ENCODE results near the gene PRDM15.

PRDM15 gene, protein sequence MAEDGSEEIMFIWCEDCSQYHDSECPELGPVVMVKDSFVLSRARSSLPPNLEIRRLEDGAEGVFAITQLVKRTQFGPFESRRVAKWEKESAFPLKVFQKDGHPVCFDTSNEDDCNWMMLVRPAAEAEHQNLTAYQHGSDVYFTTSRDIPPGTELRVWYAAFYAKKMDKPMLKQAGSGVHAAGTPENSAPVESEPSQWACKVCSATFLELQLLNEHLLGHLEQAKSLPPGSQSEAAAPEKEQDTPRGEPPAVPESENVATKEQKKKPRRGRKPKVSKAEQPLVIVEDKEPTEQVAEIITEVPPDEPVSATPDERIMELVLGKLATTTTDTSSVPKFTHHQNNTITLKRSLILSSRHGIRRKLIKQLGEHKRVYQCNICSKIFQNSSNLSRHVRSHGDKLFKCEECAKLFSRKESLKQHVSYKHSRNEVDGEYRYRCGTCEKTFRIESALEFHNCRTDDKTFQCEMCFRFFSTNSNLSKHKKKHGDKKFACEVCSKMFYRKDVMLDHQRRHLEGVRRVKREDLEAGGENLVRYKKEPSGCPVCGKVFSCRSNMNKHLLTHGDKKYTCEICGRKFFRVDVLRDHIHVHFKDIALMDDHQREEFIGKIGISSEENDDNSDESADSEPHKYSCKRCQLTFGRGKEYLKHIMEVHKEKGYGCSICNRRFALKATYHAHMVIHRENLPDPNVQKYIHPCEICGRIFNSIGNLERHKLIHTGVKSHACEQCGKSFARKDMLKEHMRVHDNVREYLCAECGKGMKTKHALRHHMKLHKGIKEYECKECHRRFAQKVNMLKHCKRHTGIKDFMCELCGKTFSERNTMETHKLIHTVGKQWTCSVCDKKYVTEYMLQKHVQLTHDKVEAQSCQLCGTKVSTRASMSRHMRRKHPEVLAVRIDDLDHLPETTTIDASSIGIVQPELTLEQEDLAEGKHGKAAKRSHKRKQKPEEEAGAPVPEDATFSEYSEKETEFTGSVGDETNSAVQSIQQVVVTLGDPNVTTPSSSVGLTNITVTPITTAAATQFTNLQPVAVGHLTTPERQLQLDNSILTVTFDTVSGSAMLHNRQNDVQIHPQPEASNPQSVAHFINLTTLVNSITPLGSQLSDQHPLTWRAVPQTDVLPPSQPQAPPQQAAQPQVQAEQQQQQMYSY

DNA sequence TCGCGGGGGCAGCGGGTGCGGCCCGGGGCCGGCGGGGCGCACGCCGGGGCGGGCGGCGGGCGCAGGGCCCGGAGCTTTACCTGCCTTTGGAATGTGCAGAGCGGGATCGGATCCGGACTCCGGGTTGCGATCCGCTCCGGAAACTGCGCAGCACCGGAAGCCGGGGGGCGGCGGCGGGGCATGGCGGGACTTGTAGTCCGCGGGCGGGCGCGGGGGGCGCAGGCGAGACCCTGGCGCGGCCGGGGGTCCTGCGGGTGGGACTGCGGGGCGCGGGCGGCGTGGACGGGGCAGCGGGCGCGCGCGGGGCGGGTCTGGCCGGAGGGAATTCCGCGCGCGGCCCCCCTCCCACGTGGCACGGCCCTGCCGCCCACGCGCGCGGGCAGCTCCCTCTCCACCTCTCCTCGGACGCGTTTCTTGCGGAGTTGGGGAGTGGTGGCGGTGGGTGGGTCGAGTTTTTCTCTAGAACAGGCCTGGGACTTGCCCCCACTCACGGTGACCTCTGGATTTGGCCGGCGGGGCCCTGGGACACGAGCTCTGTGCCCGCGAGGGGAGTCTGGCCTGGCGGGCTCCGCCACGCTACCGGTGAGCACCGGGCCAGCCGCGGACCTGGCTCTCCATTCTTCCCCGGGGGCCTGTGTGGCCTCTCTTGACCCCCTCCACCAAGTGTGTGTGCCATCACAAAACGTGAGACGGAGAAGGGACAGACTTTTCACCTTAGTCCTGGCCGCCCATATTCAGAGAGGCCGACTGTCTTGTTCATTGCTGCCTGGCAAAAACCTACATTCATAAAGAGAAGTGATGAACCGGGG, at the start of gene PRDM15:
TSS of gene PRDM15 (minus strand) at position 155 of the 809 bp plus-strand sequence. CDS start 18,981 bp downstream, outside the sequence.
- peak; percentile 75 to 80 for DNase-seq (ENCODE audit: low read depth in 2 of 2)

DNA sequence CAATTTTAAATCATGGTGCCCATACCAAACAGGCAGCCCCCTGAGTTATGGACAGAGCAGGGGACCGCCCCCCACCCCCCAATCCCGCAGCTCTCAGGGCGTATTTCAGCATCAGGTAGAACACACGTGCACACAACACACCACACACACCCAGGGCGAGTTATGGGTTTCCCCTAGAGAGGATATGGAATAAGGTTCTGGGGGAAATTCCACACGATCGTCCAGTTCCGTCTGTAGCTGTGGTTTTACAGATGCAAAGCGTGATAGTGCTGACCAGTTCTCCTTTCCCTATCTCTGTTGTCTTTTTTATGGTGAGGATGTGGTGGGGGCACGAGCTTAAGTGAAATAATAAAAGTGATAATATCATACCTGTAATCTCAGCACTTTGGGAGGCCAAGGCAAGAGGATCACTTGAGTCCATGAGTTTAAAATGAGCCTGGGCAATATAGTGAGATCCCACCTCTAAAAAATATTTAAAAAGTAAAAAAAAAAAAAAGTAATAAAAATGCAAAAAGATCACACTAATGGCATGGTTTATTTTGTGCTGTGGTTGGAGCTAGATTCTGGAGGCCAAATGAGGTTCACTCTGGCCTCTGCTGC, 49.6 kb upstream of the PRDM15 start:
- DNase-seq (ENCODE audit: low read depth in 2 of 2), result no peak

DNA sequence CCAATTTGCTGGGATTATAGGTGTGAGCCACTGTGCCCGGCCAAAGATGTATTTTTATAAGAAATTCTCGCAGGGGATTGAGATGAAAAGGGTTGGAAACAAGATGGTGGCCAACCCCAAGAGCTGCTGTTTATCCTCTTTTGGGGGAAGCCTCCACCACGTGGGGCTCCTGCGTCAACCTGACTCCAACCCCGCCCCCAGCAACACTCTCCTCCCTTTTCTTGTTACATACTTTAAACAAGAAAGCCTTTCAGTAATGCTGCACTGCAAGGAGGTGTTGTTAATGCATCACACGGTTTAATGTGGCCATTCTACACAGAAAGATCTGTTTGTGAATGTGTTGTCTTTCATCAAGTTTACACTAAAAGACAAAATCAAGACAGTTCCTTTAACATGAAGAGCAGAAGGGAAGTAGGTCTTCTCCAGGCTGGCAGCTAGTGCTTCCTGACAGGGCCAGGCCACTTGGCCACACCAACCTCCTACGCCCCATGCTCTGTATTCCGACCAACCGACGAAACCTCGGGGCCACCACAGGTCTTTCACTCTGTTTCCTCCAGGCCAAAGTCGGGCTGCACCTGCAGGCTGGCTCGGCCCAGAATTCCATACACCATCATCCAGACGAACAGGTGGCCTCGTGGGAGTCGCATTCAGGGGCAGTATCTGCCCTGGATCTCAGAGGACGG, 48.7 kb upstream of the PRDM15 start:
- no peak for DNase-seq (ENCODE audit: low read depth in 2 of 2)

DNA sequence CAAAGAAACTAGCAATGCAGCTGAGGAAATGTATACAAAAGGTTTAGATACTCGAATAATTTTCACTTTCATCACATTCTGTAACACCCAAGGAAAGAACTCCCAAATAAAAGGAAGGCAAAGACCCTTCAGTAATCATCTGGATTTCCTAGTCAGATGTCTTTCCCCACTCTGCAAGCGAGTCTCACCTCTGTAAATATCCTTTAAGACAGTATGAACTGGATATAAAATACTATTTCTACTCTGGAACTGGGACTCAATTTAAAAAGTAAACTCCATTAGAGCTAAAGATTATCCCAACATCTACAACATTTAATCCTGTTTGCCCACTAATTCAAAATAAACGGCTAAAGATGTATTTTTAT, 47.6 kb upstream of the PRDM15 start:
- DNase-seq (ENCODE audit: low read depth in 2 of 2), result no peak

- no peak for DNase-seq (ENCODE audit: low read depth in 2 of 2)
Observed at GRCh38 chr21:41926117-41926806, 47.1 kb upstream of the PRDM15 start.

GRCh38 chr21:41925767-41926116, 46.6 kb upstream of the PRDM15 start:
- DNase-seq (ENCODE audit: low read depth in 2 of 2), result no peak

GRCh38 chr21:41924368-41924754, 45.2 kb upstream of the PRDM15 start:
- DNase-seq (ENCODE audit: low read depth in 2 of 2), result no peak

DNA sequence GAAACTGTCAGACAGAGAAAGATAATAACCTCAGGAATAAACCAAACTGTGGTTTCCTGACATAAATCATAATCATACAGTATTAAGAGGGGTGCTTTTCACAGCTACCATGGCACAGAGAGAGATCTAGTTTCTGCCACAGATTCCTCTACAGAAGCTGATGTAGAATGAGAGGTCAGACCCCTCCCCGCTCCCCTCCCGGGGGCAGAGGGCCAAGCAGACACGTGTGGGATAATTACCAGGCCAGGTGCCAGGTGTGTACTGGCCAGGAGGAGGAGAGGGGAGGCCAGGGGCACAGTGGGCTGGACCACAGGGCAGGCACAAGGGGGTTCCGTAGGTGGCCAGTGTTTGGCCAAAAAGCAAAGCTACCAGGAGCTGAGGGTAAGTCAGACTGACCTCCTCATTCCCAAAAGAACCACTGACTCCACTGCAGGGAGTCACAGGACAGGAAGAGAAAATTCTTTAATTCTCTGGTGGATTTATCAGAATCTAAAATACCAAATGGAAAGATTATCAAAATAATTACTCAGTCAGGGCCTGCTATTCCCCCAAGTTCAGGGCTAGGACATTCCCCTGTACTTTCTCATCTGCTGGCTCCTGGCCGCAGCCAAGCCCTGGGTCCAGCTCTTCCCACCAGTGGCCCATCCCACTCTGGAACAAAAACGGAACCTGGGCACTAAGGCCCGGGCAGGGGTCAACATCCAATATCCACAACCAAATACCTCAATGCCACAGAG, 44.7 kb upstream of the PRDM15 start:
- DNase-seq (ENCODE audit: low read depth in 2 of 2), result no peak

- DNase-seq (ENCODE audit: low read depth in 2 of 2), result no peak
Observed at GRCh38 chr21:41923186-41923585, 44.0 kb upstream of the PRDM15 start.

DNA sequence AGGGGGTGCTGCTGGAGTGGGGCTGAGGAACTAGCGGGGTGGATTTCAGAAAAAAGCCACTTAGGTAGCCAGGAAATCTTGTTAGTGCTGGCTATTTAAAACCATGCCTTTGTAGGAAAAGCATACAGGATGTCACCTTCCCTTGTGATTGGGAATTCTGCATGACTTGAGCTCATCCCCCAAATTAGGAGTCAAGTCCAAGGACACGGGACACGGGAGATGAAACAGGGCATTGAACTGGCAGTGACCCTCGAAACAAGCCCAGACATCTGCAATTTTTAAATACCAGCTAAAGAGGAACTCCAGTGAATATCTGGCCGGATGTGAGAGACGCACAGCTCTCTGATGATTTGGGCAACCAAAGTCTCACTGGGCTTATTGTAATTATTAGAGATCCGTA, 41.9 kb upstream of the PRDM15 start:
- DNase-seq (ENCODE audit: low read depth in 2 of 2), result no peak

DNA sequence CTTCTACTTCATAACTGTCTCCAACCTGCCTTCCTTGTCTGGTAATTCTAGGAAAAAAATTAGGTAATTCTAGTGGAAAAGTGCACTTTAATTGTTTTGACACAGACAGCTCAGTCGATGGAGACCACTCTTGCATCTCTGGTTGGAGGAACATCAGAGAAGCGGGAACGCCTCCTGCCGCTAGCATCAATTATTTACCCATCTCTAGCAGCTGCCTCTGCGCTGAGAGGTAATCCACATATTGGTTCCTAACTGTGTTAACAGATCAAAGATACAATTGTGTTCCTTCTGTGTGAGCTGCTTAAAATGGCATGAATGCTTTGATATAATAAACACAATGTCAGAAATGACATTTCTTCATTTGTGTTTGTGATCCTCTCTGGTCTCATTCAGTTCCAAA, 41.3 kb upstream of the PRDM15 start:
- DNase-seq (ENCODE audit: low read depth in 2 of 2), result no peak

- no peak for DNase-seq (ENCODE audit: low read depth in 2 of 2)
Observed at GRCh38 chr21:41919666-41920398, 40.7 kb upstream of the PRDM15 start.

DNA sequence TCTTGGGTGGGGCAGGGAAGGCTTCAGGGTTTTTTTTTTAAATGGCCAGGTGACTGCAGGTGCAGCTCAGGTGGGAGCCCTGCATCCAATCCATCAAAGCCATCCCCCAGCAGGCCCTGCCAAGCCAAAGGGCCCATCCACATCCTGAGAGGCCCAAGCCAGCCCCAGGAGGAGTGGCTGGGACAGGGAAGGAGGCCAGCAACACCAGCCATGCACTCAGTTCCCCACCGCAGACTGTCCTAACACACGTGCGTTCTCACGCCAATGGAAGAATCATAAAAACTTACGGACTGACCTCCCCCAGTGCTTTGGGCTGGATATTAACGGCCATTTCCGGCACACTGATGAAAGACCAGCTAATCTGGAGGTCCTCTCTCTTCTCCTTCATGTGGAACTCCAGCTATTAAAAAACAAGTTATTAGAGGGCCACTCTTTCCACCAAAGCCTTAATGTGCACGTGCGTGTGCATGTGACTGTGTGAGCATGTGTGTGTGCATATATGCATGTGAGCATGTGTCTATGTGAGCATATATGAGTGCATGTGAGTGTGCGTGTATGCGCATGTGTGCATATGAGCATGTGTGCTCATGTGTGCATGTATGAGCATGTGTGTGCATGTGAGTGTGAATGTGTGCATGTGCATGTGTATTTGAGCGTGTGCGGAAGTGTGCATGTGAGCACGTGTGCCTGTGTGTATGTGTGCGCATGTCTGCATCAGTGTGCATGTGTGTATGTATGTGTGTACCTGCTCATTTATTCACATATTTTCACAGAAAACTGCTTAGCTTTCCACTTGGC, 39.6 kb upstream of the PRDM15 start:
- DNase-seq (ENCODE audit: low read depth in 2 of 2), result no peak

GRCh38 chr21:41917531-41917930, 38.4 kb upstream of the PRDM15 start:
- no peak for DNase-seq (ENCODE audit: low read depth in 2 of 2)

- no peak for DNase-seq (ENCODE audit: low read depth in 2 of 2)
Observed at GRCh38 chr21:41916888-41917433, 37.8 kb upstream of the PRDM15 start.

DNA sequence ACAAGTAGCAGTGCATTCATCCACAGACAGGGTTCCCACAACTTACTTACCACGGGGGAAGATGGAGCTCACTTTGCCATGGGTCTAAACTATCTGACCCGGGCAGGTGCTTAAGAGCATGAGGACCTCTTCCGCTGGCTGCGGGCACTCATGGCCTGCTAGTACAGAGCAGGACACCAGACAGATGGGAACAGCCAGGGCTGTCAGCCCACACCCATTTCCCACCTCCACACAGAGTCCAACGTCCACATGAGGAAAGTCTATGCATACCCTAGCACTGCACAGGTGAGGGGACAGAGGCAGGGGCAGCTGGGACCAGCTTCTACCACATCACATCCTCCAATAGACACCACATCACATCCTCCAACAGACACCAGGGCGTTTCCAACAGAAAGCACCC, 35.8 kb upstream of the PRDM15 start:
- no peak for DNase-seq (ENCODE audit: low read depth in 2 of 2)

DNA sequence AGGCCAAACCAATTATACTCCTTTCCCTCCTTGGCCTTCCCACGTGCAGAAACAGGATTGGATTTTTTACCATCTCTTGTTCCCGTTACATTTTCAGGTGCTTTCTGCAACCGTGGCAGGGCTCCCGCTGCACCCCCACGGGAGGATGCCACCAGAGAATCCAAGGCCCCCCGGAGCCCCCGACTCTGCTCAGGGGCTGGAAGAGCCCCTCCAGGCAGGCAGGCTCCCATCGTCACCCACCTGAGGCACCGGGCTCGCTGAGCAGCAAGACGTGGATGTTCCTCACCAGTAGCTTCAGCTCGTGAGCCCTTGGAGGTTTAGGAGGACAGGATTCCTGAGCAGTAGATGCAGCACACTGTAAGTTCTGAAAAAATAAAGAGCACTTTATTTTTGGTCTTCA, 35.2 kb upstream of the PRDM15 start:
- DNase-seq (ENCODE audit: low read depth in 2 of 2), result no peak

DNA sequence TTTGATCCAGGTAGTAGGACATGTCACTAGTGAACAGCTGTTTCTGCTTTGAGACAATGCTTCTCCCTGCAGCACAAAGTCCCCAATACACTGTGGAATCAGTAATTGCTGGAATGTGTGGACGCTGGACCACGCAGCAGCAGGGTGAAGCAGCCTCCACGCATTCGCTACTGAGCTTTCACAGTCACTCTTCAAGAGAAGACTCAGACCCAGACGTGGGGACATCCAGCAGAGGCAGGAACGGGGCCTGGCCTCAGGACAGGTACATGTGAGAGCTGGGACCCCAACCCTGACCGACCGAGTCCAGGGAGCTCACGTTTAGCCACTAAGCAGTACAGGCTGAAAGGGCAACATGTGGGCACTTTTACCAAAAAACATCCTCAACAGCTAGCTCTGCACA, 34.1 kb upstream of the PRDM15 start:
- DNase-seq (ENCODE audit: low read depth in 2 of 2), result no peak

Measured in stimulated activated CD4-positive, alpha-beta T cell treated with anti-CD3 and anti-CD28 coated beads, Interleukin-15, amount 100 ng/mL, for 48 hours (primary cell).